ENCODE measurements around the gene CCSAP. TPM values are rescaled to one million over a fixed set of nuclear protein-coding genes. Genes with fewer than 3 reads are reported as not detected.

CCSAP gene
- total and polyA plus RNA-seq, 8 donors: 7.1 to 11.4 (median 9.2) TPM

GRCh38 chr1:229354226-229354625, 11.4 kb upstream of the CCSAP start:
- Histone ChIP-seq H3K36me3 (no peaks in the 10 kb centered on the region), H3K27me3 (peaks cover 0 to 34% of the 10 kb centered on the region in 2 donors), H3K4me3 (no peak overlapping the region), H3K9me3 (peaks cover 0 to 5% of the 10 kb centered on the region in 2 donors), H3K27ac (no peak overlapping the region), H3K4me1 (no peaks in the 10 kb centered on the region)
- intact Hi-C loops (cut with DNase I): no loop called here
- no peak for DNase-seq
- ATAC-seq: no peak
- TF ChIP-seq, protein P1, sequence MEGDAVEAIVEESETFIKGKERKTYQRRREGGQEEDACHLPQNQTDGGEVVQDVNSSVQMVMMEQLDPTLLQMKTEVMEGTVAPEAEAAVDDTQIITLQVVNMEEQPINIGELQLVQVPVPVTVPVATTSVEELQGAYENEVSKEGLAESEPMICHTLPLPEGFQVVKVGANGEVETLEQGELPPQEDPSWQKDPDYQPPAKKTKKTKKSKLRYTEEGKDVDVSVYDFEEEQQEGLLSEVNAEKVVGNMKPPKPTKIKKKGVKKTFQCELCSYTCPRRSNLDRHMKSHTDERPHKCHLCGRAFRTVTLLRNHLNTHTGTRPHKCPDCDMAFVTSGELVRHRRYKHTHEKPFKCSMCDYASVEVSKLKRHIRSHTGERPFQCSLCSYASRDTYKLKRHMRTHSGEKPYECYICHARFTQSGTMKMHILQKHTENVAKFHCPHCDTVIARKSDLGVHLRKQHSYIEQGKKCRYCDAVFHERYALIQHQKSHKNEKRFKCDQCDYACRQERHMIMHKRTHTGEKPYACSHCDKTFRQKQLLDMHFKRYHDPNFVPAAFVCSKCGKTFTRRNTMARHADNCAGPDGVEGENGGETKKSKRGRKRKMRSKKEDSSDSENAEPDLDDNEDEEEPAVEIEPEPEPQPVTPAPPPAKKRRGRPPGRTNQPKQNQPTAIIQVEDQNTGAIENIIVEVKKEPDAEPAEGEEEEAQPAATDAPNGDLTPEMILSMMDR (IDR thresholded peaks at IDR 0.05): no peak

DNA sequence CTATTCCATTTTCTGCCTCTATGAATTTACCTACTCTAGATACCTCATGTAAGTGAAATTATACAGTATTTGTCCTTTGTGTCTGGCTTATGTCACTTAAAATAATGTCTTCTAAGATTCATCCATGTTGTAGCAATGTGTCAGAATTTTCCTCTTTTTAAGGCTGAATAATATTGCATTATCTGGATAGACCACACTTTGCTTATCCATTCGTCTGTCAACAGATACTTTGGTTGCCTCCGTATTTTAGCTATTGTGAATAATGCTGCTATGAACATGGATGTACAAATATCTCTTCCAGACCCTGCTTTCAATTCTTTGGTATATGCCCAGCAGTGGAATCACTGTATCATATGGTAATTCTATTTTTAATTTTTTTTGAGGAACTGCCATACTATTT, 10.1 kb upstream of the CCSAP start:
- intact Hi-C loops (cut with DNase I): no loop called here
- no peaks in the 10 kb centered on the region for H3K36me3 ChIP-seq
- DNase-seq: no peak
- no peak for ATAC-seq
- no peaks in the 10 kb centered on the region for H3K4me1 ChIP-seq
- H3K4me3 ChIP-seq: no peak overlapping the region
- H3K27ac ChIP-seq: no peak overlapping the region
- H3K27me3 ChIP-seq: peaks cover 0 to 43% of the 10 kb centered on the region in 2 donors
- H3K9me3 ChIP-seq: peaks cover 0 to 5% of the 10 kb centered on the region in 2 donors
- TF ChIP-seq, protein P1 (IDR thresholded peaks at IDR 0.05): no peak

DNA sequence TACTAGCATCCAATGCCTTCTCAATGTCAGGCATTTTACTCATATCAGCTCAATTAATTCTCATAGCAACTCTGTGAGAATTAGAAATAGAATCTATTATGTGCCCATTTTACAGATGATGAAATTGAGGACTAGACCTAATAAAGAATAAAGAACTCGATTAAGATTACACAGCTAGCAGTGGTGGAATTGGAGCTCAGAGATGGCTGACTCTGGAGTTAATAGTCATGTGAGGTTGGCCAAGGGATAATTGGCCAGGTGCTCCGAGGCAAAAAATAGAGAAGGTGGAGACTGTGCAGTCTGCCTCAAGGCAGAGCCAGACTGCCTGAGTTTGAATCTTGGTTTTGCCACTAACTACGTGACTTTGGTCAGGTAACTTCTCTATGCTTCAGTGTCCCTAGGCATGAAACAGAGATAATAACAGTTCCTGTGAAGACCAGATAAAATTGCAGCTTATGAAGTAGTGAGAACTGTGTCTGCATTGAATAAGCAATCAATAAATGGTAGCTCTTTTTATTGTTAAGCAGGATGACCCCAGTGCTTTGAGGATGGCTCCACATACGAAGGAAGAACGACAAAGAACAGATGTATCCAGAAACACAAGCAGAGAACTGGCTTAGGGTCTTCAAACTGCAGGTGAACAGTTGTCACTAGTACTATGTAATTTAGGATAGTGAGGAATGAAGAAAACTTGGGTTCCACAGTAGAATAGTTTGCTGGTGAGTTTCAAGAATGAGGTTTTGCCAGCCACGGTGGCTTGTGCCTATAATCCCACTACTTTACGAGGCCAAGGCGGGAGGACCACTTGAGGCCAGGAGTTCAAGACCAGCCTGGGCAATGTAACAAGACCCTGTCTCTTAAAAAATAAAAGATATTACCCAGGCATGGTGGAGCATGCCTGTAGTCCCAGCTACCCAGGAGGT, 6.9 kb upstream of the CCSAP start:
- no peak for ATAC-seq
- no peak overlapping the region for H3K4me3 ChIP-seq
- intact Hi-C loops (cut with DNase I): no loop called here
- no peak for DNase-seq
- H3K36me3 ChIP-seq: no peaks in the 10 kb centered on the region
- TF ChIP-seq, protein P1 (IDR thresholded peaks at IDR 0.05): no peak
- H3K9me3 ChIP-seq: peaks cover 0 to 5% of the 10 kb centered on the region in 2 donors
- peaks cover 0 to 47% of the 10 kb centered on the region in 2 donors for H3K27me3 ChIP-seq
- no peak overlapping the region for H3K27ac ChIP-seq
- no peaks in the 10 kb centered on the region for H3K4me1 ChIP-seq

- H3K36me3 ChIP-seq: no peaks in the 10 kb centered on the region
- no peak overlapping the region for H3K4me3 ChIP-seq
- no peak for DNase-seq
- intact Hi-C loops (cut with DNase I): no loop called here
- H3K27me3 ChIP-seq: peaks cover 0 to 45% of the 10 kb centered on the region in 2 donors
- H3K27ac ChIP-seq: no peak overlapping the region
- ATAC-seq: no peak
- TF ChIP-seq, protein P1 (IDR thresholded peaks at IDR 0.05): no peak
- H3K9me3 ChIP-seq: no peaks in the 10 kb centered on the region
- peaks cover 10 to 12% of the 10 kb centered on the region in 2 donors for H3K4me1 ChIP-seq
Observed at GRCh38 chr1:229347528-229347927, 4.7 kb upstream of the CCSAP start.

- ATAC-seq (no peak), DNase-seq (no peak)
- Histone ChIP-seq H3K4me3 (no peak overlapping the region), H3K27me3 (peaks cover 0 to 31% of the 10 kb centered on the region in 2 donors), H3K9me3 (no peaks in the 10 kb centered on the region), H3K4me1 (peaks cover 15 to 24% of the 10 kb centered on the region in 2 donors), H3K36me3 (no peaks in the 10 kb centered on the region), H3K27ac (no peak overlapping the region)
- intact Hi-C loops (cut with DNase I): no loop called here
- TF ChIP-seq, protein P1 (IDR thresholded peaks at IDR 0.05): no peak
Observed at GRCh38 chr1:229344937-229345684, 2.3 kb upstream of the CCSAP start.

Data from left lung (tissue), 10 donors.